ENCODE measurements around the gene ATP8A2. TPM values are rescaled to one million over a fixed set of nuclear protein-coding genes. Genes with fewer than 3 reads are reported as not detected.
A peak's percentile ranks its signal among the peaks of the same experiment; 100 is the strongest.

ATP8A2 gene
- total and polyA plus RNA-seq, 9 of the 15 experiments (the other 6 are each of a cell fraction or from before 2014, with no cell fraction given), result under 0.01 to 0.33 (median 0.06) TPM; not detected in 4

GRCh38 chr13:25352230-25352629 is 19.5 kb upstream of the ATP8A2 start (continued):
- TF ChIP-seq SIRT6 (IDR thresholded peaks at IDR 0.05; ENCODE audit: low read depth, low read length), result no peak
- no peak for TF ChIP-seq TAF7 (tag; IDR thresholded peaks at IDR 0.05)
- TF ChIP-seq CTCFL (IDR thresholded peaks at IDR 0.05; ENCODE audit: borderline replicate concordance, insufficient read depth, low read depth, low read length, poor library complexity, severe bottlenecking), result no peak
- TF ChIP-seq BRD4 (IDR thresholded peaks at IDR 0.05), result no peak
- peak in 1 of 3 experiments; percentile 51 for TF ChIP-seq YY1 (IDR thresholded peaks at IDR 0.05; ENCODE audit: borderline replicate concordance in 1 of 3, control insufficient read depth in 1 of 3, extremely low read depth in 1 of 3, insufficient read depth in 3 of 3, insufficient read length in 1 of 3, insufficient replicate concordance in 2 of 3, low read depth in 1 of 3, low read length in 2 of 3)
- TF ChIP-seq PTRF (tag; IDR thresholded peaks at IDR 0.05), result no peak
- peak; percentile 90 for TF ChIP-seq ZNF175 (CRISPR knock-in tag; IDR thresholded peaks at IDR 0.05; ENCODE audit: low read depth)
- 0 out of 2 replicates have a peak, but pooled peaks have one; percentile 35 for TF ChIP-seq L3MBTL2 (IDR thresholded peaks at IDR 0.05)
- peak; percentile 71 for TF ChIP-seq PKNOX1 (IDR thresholded peaks at IDR 0.05)
- TF ChIP-seq ZNF766 (CRISPR knock-in tag; conservative IDR thresholded peaks at IDR 0.05), result peak; percentile 80
- TF ChIP-seq PML (IDR thresholded peaks at IDR 0.05; ENCODE audit: low read length), result peak; percentile 95
- no peak for TF ChIP-seq ZNF133 (CRISPR knock-in tag; IDR thresholded peaks at IDR 0.05)
- no peak for TF ChIP-seq ZNF347 (CRISPR knock-in tag; IDR thresholded peaks at IDR 0.05; ENCODE audit: low read depth)
- no peak for TF ChIP-seq MAX (CRISPR knock-in tag; IDR thresholded peaks at IDR 0.05)
- peak; percentile 74 for TF ChIP-seq ETV1 (tag; conservative IDR thresholded peaks at IDR 0.05; ENCODE audit: low read depth)
- TF ChIP-seq ZNF134 (CRISPR knock-in tag; conservative IDR thresholded peaks at IDR 0.05), result no peak
- TF ChIP-seq COPS2 (conservative IDR thresholded peaks at IDR 0.05), result no peak
- TF ChIP-seq HCFC1 (IDR thresholded peaks at IDR 0.05; ENCODE audit: low read depth, low read length), result no peak
- TF ChIP-seq TAF9B (IDR thresholded peaks at IDR 0.05; ENCODE audit: partially characterized antibody), result peak; percentile 29
- no peak for TF ChIP-seq ATF2 (CRISPR knock-in tag; IDR thresholded peaks at IDR 0.05)
- TF ChIP-seq THRA (IDR thresholded peaks at IDR 0.05), result no peak
- peak; percentile 96 for TF ChIP-seq FOXM1 (IDR thresholded peaks at IDR 0.05; ENCODE audit: low read depth)
- TF ChIP-seq FOXM1 (CRISPR knock-in tag; IDR thresholded peaks at IDR 0.05; ENCODE audit: low read depth), result no peak
- no peak for TF ChIP-seq GABPB2 (CRISPR knock-in tag; conservative IDR thresholded peaks at IDR 0.05)

Measured in K562 (cell line).